Right lobe of liver (tissue), 4 donors: ENCODE data around the gene GNB2.

Experiments used
- POLR2A ChIP-seq: fragments of 450-650 bp; IDR thresholded peaks from one replicate; pipeline ENCODE4 v1.6.1; 2017; ENCODE audit warnings: antibody characterized with exemption, mild to moderate bottlenecking
- TF ChIP-seq, protein P1 (sequence below), 4 donors: fragments of 200-600 bp in 3 of 4; fragments of 450-650 bp in 1 of 4; IDR thresholded peaks; one replicate each; pipeline versions ENCODE4 v1.5.1 to v1.8.0; 2016 to 2022; ENCODE audit warnings: antibody characterized with exemption in 4 of 4, mild to moderate bottlenecking in 2 of 4
- donor health status: DM: no; HTN: no; CAD: no.
- donor health status: DM: no; HTN: no; CAD: no.
- donor health status: DM: no; HTN: yes; CAD: no.

DNA sequence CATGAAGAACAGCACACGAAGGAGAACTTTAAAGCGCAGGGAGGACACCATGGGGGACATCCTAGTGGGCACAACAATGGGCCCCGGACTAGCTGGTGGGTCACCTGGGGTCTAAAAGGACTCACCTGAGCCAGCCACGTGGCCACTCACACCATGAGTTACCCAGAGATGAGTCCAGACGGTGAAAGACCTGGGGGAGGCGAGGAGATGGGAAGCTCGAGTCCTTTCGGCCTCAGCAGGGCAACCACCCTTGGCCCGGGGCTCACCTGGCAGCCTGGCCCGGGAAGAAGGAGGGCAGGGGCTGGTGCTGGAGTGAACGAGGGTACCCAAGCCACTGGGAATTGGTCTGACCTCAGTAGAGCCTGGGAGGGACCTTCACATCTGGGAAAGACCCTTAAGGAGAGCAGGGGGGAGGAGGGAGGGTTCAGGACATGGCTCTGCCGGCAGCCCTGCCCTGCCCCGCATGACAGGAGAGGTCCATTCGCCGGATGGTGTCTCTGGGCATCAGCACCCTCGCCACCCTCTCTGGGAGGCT lies 14.9 kb downstream of the GNB2 start:
- TF ChIP-seq, protein P1, sequence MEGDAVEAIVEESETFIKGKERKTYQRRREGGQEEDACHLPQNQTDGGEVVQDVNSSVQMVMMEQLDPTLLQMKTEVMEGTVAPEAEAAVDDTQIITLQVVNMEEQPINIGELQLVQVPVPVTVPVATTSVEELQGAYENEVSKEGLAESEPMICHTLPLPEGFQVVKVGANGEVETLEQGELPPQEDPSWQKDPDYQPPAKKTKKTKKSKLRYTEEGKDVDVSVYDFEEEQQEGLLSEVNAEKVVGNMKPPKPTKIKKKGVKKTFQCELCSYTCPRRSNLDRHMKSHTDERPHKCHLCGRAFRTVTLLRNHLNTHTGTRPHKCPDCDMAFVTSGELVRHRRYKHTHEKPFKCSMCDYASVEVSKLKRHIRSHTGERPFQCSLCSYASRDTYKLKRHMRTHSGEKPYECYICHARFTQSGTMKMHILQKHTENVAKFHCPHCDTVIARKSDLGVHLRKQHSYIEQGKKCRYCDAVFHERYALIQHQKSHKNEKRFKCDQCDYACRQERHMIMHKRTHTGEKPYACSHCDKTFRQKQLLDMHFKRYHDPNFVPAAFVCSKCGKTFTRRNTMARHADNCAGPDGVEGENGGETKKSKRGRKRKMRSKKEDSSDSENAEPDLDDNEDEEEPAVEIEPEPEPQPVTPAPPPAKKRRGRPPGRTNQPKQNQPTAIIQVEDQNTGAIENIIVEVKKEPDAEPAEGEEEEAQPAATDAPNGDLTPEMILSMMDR (IDR thresholded peaks at IDR 0.05) = no peak
- no peak for TF ChIP-seq POLR2A
